ENCODE measurements around the gene HIRA. TPM values are rescaled to one million over a fixed set of nuclear protein-coding genes. Genes with fewer than 3 reads are reported as not detected.

HIRA gene
- total RNA-seq, 2 experiments from 2014 or later, result 16.2 to 18.0 TPM

DNA sequence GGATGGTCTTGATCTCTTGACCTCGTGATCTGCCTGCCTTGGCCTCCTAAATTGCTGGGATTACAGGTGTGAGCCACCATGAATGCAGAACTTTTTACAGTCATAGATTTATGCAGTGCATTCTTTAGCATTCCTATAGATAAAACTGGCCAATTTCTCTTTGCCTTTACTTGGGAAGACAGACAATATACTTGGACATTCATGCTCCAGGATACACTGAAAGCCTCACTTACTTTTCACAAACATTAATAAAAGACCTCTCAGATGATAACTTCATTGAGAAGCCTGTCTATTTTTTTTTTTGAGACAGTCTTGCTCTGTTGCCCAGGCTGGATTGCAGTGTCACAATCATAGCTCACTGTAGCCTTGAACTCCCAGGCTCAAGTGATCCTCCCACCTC lies 127.7 kb downstream of the HIRA start:
- no peak overlapping the region for H3K27ac Mint-ChIP-seq
- no peak overlapping the region for H3K4me3 Mint-ChIP-seq
- no peaks in the 10 kb centered on the region for H3K9me3 Mint-ChIP-seq
- H3K4me1 Mint-ChIP-seq (ENCODE audit: low read depth), result no peaks in the 10 kb centered on the region
- intact Hi-C loops (cut with micrococcal nuclease), result no loop called here
- no peak for DNase-seq
- no peaks in the 10 kb centered on the region for H3K36me3 Mint-ChIP-seq (ENCODE audit: low read depth)
- CTCF ChIA-PET, result interaction anchor here (1.1 kb wide), 1 partner anchor 124 kb away, joined by 3 read pairs; no protein-coding TSS in a partner anchor
- H3K27me3 Mint-ChIP-seq (ENCODE audit: low read depth), result peaks cover 3% of the 10 kb centered on the region

DNA sequence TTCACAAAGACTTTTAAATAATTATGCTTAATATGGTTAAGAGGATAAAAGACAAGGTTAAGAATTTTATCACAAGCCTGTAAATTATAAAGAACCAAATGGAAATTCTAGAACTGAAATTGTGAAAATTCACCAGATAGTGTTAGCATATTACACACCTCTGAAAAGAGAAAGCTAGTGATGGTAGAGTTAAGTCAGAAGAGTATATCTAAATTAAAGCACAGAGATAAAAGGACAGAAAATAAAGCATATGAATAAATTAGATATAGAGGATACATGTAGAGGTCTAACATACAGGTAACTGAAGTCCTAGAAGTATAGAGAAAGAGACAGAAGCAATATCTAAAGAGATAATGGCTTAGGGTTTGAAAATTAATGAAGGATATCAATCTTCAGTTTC lies 135.8 kb downstream of the HIRA start:
- Mint-ChIP-seq H3K27me3 (ENCODE audit: low read depth) (peaks cover 1% of the 10 kb centered on the region), H3K27ac (no peak overlapping the region), H3K4me1 (ENCODE audit: low read depth) (peaks cover 8% of the 10 kb centered on the region), H3K4me3 (no peak overlapping the region), H3K9me3 (no peaks in the 10 kb centered on the region), H3K36me3 (ENCODE audit: low read depth) (no peaks in the 10 kb centered on the region)
- no peak for DNase-seq
- CTCF ChIA-PET, result no interaction called here
- intact Hi-C loops (cut with micrococcal nuclease), result no loop called here

- peak; percentile 20 for DNase-seq
- peak overlapping the region; percentile 73 for H3K27ac Mint-ChIP-seq
- H3K27me3 Mint-ChIP-seq (ENCODE audit: low read depth), result peaks cover 15% of the 10 kb centered on the region
- no peaks in the 10 kb centered on the region for H3K36me3 Mint-ChIP-seq (ENCODE audit: low read depth)
- intact Hi-C loops (cut with micrococcal nuclease), result loop anchor here (1.0 to 5.0 kb wide), 4 partner anchors 113 to 185 kb away; partner anchors contain the start of genes DGCR2, HIRA and MRPL40
- H3K9me3 Mint-ChIP-seq, result no peaks in the 10 kb centered on the region
- peak overlapping the region; percentile 87 for H3K4me3 Mint-ChIP-seq
- peaks cover 13% of the 10 kb centered on the region for H3K4me1 Mint-ChIP-seq (ENCODE audit: low read depth)
- CTCF ChIA-PET, result interaction anchor here (1.1 kb wide), 1 partner anchor 75 kb away, joined by 3 read pairs; no protein-coding TSS in a partner anchor
Observed at GRCh38 chr22:19292458-19293230, 138.9 kb downstream of the HIRA start.

DNA sequence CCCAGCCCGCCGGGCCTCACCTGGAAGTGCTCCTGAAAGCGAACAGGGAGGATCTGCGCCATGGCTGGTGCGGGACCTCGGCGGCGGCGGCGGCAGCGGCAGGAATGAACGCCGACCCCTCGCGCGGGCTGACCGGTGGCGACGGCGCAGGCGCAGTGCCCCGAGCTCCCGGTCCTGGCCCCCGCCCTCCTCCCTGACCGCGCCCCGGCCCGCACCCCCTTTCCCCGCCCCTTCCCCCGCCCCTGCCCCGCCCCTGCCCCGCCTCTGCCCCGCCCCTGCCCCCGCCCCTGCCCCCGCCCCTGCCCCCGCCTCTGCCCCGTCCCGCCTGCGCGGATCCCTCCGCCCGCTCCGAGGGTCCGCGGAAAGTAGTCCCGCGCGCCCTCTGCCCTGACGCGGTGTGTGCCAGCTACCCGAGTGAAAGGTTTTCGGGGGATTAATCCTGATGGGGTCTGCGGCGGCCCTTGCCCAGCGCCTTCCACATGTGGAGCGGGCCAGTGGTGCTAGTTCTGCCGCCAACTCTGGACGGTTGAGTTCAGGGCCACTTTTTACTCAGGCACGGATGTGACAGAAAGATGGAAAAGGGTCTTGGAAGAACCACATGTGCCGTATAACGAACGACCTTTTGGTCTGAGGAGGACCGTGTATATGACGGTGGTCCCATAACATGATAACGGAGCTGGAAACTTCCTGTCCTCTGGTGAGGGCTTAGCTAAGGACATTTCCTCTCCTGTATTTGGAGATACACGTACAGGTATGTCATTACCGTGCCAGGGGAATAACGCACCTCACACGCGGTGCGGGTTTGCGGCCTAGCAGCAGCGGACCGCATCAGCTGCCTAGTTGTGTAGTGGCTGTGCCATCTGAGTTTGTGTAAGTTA lies 139.7 kb downstream of the HIRA start, which contains the start of gene CLTCL1:
TSS of gene CLTCL1 (minus strand) at position 140 of the 878 bp plus-strand sequence. CDS start at position 62, 78 bp downstream.
- H3K27me3 Mint-ChIP-seq (ENCODE audit: low read depth), result peaks cover 15% of the 10 kb centered on the region
- no peaks in the 10 kb centered on the region for H3K36me3 Mint-ChIP-seq (ENCODE audit: low read depth)
- peak within 1 kb of the TSS; percentile 73 for H3K27ac Mint-ChIP-seq
- peaks cover 13% of the 10 kb centered on the region for H3K4me1 Mint-ChIP-seq (ENCODE audit: low read depth)
- CTCF ChIA-PET, result interaction anchor here (1.1 kb wide), 1 partner anchor 74 kb away, joined by 3 read pairs; no protein-coding TSS in a partner anchor
- intact Hi-C loops (cut with micrococcal nuclease), result loop anchor here (1.0 to 5.0 kb wide), 5 partner anchors 113 to 187 kb away; partner anchors contain the start of genes CDC45, DGCR2, HIRA and MRPL40
- H3K4me3 Mint-ChIP-seq, result peak within 1 kb of the TSS; percentile 87
- no peaks in the 10 kb centered on the region for H3K9me3 Mint-ChIP-seq
- peak; percentile 69 for DNase-seq

GRCh38 chr22:19291218-19291579 lies 140.3 kb downstream of the HIRA start:
- no peak overlapping the region for H3K27ac Mint-ChIP-seq
- intact Hi-C loops (cut with micrococcal nuclease), result loop anchor here (1.0 to 5.0 kb wide), 3 partner anchors 141 to 188 kb away; partner anchors contain the start of genes CDC45, HIRA, MRPL40 and UFD1
- DNase-seq, result peak; percentile 26
- H3K4me3 Mint-ChIP-seq, result peak overlapping the region; percentile 71
- peaks cover 15% of the 10 kb centered on the region for H3K27me3 Mint-ChIP-seq (ENCODE audit: low read depth)
- no peaks in the 10 kb centered on the region for H3K36me3 Mint-ChIP-seq (ENCODE audit: low read depth)
- peaks cover 13% of the 10 kb centered on the region for H3K4me1 Mint-ChIP-seq (ENCODE audit: low read depth)
- H3K9me3 Mint-ChIP-seq, result no peaks in the 10 kb centered on the region
- CTCF ChIA-PET, result no interaction called here

GRCh38 chr22:19290400-19291217 lies 140.9 kb downstream of the HIRA start:
- intact Hi-C loops (cut with micrococcal nuclease), result loop anchor here (1.0 to 5.0 kb wide), 3 partner anchors 142 to 189 kb away; partner anchors contain the start of genes CDC45, HIRA, MRPL40 and UFD1
- CTCF ChIA-PET, result interaction anchor here (0.6 kb wide), 1 partner anchor 1531 kb away, joined by 4 read pairs; no protein-coding TSS in a partner anchor
- peaks cover 13% of the 10 kb centered on the region for H3K4me1 Mint-ChIP-seq (ENCODE audit: low read depth)
- H3K9me3 Mint-ChIP-seq, result no peaks in the 10 kb centered on the region
- peak; percentile 5 for DNase-seq
- no peaks in the 10 kb centered on the region for H3K36me3 Mint-ChIP-seq (ENCODE audit: low read depth)
- H3K27me3 Mint-ChIP-seq (ENCODE audit: low read depth), result peaks cover 15% of the 10 kb centered on the region
- peak overlapping the region; percentile 71 for H3K4me3 Mint-ChIP-seq
- H3K27ac Mint-ChIP-seq, result no peak overlapping the region

- Mint-ChIP-seq H3K27me3 (ENCODE audit: low read depth) (peaks cover 15% of the 10 kb centered on the region), H3K4me3 (no peak overlapping the region), H3K36me3 (ENCODE audit: low read depth) (no peaks in the 10 kb centered on the region), H3K27ac (no peak overlapping the region), H3K9me3 (no peaks in the 10 kb centered on the region), H3K4me1 (ENCODE audit: low read depth) (peaks cover 13% of the 10 kb centered on the region)
- CTCF ChIA-PET, result interaction anchor here (1.0 kb wide), 1 partner anchor 340 kb away, joined by 3 read pairs; no protein-coding TSS in a partner anchor
- DNase-seq, result peak; percentile 8
- intact Hi-C loops (cut with micrococcal nuclease), result loop anchor here (5.0 kb wide), 2 partner anchors 143 to 182 kb away; partner anchors contain the start of genes HIRA and MRPL40
Observed at GRCh38 chr22:19289475-19290161, 141.9 kb downstream of the HIRA start.

DNA sequence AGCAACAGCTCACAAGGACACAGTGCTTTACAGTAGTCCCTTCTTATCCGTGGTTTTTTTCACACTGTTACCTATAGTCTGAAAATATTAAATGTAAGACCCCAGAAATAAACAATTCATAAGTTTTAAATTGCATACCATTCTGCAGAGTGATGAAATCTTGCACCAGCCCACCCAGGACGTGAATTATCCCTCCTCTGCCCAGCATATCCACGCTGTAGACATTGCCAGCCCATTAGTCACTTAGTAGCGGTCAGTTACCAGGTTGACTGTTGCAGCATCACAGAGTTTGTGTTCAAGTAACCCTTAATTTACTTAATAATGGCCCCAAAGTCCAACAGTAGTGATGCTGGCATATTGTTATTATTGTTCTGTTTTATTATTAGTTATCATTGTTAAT lies 143.6 kb downstream of the HIRA start:
- H3K27me3 Mint-ChIP-seq (ENCODE audit: low read depth), result peaks cover 15% of the 10 kb centered on the region
- intact Hi-C loops (cut with micrococcal nuclease), result no loop called here
- H3K27ac Mint-ChIP-seq, result no peak overlapping the region
- CTCF ChIA-PET, result interaction anchor here (1.3 kb wide), 1 partner anchor 10 kb away, joined by 3 read pairs; no protein-coding TSS in a partner anchor
- no peaks in the 10 kb centered on the region for H3K36me3 Mint-ChIP-seq (ENCODE audit: low read depth)
- H3K4me3 Mint-ChIP-seq, result no peak overlapping the region
- peaks cover 12% of the 10 kb centered on the region for H3K4me1 Mint-ChIP-seq (ENCODE audit: low read depth)
- no peak for DNase-seq
- H3K9me3 Mint-ChIP-seq, result no peaks in the 10 kb centered on the region

DNA sequence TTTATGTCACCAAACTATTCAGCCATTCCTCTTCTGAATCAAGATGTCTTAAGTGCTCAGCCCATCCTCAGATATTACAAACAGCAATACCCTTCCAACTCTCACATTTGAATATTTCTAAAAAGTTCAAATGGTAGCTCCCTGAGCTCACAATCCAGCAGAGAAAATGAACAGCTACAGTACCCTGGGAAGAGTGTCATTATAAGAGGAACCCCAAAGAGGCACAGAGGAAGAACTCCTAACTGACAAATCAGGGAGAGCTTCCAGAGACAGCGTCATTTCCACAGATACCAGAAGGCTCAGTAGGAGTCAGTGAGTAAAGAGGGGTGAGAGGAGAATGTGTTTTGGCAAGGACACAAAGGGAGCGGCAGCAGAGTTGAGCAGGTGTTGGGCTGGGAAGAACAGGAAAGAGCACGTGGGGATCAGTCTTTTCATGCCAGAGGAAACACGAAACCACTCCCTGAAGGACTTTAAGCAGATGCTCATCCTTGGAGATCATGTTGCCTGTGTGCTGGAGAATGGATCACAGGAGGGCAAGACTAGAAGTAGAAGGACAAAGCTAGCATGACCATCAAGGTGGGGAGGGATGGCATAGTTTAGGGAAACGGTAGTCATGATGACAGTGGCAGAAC lies 144.3 kb downstream of the HIRA start:
- H3K4me1 Mint-ChIP-seq (ENCODE audit: low read depth), result peaks cover 7% of the 10 kb centered on the region
- no peak for DNase-seq
- intact Hi-C loops (cut with micrococcal nuclease), result no loop called here
- H3K4me3 Mint-ChIP-seq, result no peak overlapping the region
- CTCF ChIA-PET, result interaction anchor here (1.3 kb wide), 1 partner anchor 10 kb away, joined by 3 read pairs; no protein-coding TSS in a partner anchor
- H3K27ac Mint-ChIP-seq, result no peak overlapping the region
- no peaks in the 10 kb centered on the region for H3K9me3 Mint-ChIP-seq
- peaks cover 15% of the 10 kb centered on the region for H3K27me3 Mint-ChIP-seq (ENCODE audit: low read depth)
- no peaks in the 10 kb centered on the region for H3K36me3 Mint-ChIP-seq (ENCODE audit: low read depth)

DNA sequence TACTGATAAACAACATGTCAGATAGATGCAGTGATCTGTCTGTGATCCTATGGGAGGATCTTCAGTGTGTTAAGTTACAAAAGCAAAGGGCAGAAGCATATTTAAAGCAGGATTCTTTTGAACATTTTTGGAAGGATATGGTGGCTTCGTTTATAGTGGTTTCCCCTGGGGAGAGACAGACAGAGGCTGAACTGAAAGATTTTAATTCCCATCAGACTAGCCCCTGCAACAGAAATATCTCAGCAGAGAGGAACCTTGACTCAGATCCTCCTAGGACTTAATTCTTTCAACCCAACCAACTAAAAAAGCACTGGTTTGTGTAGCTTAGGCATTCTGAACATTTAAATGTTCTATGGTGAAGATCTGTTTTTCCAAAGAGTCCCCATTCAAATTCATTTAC lies 145.7 kb downstream of the HIRA start:
- H3K27me3 Mint-ChIP-seq (ENCODE audit: low read depth), result peaks cover 15% of the 10 kb centered on the region
- H3K27ac Mint-ChIP-seq, result no peak overlapping the region
- intact Hi-C loops (cut with micrococcal nuclease), result no loop called here
- DNase-seq, result no peak
- CTCF ChIA-PET, result no interaction called here
- H3K36me3 Mint-ChIP-seq (ENCODE audit: low read depth), result no peaks in the 10 kb centered on the region
- H3K4me3 Mint-ChIP-seq, result no peak overlapping the region
- H3K9me3 Mint-ChIP-seq, result no peaks in the 10 kb centered on the region
- peaks cover 5% of the 10 kb centered on the region for H3K4me1 Mint-ChIP-seq (ENCODE audit: low read depth)
